HG03196 (cell line): ENCODE results near the gene TMEM239.
"Not testable (repeated sequence)": the region's sequence is repeated elsewhere in the genome, so short reads cannot be mapped to it uniquely, and the experiment has no call there.

ENCODE experiments used
- ATAC-seq: cut with Tn5 transposase; IDR thresholded peaks from one replicate; pipeline ENCODE4 v1.9.1; 2021; ENCODE audit not compliant: unreplicated experiment

The TMEM239 gene

DNA sequence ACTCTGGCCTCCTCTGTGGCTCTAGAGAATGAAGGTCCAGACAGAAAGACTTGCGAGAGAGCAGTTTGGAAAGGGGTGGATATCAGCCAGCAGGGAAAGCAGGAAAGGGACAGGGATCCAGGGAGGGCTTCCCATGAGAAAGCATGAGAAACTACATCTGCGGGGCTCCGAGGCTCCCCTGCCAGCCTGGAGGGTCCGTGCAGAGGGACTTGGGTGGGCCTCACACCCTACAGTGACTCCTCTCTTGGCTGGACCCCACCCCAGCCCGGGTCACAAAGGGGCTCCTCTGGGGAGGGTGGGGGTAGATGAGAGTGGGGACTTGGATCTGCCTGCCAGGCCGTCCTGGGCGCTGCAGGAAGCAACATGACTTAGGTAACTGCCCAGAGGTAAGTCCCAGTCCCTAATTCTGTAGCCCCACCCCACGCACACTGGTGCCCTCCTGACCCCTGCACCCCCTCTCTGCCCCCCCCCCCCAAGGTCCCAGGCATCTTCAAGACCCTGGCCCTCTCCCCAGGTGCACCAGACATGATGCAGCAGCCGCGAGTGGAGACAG, at the start of gene TMEM239:
TSS of gene TMEM239 (plus strand) at position 335 of the 553 bp plus-strand sequence. CDS start at position 526, 191 bp downstream.
- ATAC-seq, result no peak

DNA sequence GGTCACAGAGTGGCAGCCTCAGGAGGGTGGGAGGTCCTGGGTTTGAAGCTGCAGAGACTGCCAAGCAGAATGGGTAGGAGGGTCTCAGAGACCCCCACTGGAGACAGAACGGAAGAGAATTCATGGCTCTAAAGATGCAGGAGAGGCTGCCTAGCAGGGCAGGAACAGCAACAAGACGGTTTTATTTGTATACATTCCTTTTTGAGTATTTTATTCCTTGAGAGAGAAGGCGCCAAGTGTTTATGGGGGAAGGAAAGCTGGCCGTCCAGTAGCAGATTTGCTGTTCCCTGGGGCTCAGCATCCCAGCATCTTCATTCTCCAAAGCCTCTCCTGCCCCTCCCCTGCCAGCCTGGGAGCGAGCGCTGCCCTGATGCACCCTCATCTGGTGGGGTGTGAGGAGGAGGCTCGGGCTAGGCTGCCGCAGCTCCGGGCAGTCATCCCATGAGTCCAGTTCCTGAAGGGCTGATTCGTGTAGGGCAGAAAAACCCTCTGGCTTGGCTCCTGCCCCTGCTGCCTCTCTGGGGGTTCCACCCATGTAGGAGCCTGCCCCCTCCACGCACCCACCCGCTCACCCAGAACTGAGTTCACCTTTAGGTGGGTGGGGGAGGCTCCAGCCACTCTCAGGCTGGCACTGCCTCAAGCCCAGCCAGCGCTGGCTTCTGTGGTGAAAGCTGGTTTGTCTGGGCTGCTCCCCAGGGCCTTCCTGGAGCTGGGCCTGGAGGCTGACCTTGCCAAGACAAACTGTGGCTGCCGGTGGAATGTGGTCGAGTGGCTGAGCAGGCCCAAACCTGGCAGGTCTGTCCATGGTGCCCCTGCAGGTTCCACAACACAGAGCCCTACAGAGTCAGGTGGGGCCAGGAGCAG, 48.2 kb upstream of the TMEM239 start:
- ATAC-seq, result no peak

DNA sequence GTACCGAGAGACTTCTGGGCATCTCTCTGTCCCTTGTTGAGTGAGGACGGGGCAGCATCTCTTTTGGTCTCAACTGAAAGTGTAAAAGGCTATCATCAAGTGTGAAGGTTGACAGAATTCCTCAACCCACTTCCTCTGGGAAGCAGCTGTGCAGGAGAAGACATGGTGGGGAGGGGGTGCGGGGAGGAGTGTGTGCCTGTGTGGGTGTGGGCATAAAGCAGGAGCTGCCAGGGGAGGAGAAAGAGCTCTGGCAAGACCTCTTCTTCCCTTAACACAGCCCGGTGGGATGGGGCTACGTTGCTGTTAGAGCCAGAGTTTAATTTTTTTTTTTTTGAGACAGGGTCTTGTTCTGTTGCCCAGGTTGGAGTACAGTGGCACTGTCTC, 47.5 kb upstream of the TMEM239 start:
- no peak for ATAC-seq

DNA sequence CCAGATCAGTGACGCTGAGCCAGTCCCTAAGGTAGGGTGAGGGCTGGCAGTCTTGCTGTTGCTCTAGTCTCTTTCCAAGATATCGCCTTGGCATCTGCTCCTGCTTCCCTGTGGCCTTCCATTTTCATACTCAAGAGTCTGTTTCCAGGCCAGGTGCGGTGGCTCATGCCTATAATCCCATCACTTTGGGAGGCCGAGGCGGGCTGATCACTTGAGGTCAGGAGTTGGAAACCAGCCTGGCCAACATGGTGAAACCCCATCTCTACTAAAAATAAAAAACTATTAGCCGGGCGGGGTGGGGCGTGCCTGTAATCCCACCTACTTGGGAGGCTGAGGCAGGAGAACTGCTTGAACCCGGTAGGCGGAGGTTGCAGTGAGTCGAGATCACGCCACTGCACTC, 46.1 kb upstream of the TMEM239 start:
- not testable (repeated sequence) for ATAC-seq

DNA sequence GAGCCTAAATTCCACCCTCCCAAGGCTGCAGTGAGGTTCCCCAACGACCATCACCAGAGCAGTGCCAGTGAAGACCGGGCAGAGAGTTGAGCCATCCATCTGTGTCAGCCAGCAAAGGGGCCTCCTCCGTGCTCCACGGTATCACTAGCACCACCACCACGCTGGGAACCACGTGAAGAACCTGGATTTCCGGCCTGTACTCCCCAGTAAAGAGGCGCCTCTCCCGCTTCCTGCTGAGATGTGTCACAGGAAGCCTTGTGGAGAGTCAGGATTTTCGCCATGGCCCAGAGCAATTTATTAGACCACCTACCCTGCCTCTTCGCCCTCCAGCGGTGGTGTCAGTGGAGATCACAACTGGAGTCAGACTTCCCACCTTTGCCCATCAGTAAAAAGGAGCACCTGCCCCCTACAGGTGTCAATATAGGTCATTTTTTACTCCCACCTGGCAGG, 44.5 kb upstream of the TMEM239 start:
- no peak for ATAC-seq

DNA sequence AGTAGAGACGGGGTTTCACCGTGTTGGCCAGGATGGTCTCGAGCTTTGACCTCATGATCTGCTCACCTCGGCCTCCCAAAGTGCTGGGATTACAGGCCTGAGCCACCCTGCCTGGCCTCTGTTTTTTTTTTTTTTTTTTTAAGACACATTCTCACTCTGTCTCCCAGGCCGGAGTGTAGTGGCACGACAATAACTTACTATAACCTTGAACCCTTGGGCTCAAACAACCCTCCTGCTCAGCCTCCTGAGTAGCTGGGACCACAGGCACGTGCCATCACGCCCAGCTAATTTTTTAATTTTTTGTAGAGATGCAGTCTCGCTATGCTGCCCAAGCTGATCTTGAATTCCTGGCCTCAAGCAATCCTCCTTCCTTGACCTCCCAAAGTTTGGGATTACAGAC, 42.4 kb upstream of the TMEM239 start:
- no peak for ATAC-seq

DNA sequence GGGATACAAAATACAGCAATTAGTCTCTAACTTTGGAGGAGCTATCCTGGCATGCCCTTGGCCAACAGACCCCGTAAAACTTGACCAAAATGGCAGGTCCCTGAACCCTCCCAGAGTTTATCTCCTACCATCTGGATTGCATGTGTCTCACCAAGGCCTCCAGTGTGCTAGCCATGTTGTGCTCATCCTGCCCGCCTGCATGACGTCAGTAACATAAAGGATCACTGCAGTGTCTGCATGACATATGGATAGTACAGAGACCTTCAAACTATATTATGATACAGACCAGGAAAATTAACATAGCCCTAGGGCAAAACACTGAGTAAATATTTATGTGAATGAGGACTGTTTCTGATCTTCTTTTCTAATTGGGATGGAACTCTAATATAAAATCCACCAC, 41.0 kb upstream of the TMEM239 start:
- no peak for ATAC-seq

DNA sequence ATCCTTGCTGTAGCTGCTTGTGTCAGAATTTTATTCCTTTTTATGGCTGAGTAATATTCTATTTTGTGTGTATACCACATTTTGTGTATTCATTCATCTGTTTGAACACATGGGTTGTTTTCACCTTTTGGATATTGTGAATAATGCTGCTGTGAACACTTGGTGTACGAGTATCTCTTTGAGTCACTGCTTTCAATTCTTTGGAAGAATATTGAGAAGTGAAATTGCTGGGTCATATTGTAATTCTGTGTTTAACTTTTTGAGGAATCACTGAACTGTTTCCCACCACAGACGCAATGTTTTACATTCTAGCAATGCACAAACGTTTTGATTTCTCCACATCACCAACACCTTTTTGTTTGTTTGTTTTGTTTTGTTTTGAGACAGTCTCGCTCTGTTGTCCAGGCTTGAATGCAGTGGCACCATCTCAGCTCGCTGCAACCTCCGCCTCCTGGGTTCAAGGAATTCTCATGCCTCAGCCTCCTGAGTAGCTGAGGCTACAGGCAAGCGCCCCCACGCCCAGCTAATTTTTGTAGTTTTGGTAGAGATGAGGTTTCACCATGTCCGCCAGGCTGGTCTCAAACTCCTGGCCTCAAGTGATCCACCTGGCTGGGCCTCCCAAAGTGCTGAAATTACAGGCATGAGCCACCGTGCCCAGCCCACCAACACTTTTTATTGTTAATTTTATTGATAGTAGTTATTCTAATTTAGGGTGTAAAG, 37.4 kb upstream of the TMEM239 start:
- ATAC-seq, result no peak

DNA sequence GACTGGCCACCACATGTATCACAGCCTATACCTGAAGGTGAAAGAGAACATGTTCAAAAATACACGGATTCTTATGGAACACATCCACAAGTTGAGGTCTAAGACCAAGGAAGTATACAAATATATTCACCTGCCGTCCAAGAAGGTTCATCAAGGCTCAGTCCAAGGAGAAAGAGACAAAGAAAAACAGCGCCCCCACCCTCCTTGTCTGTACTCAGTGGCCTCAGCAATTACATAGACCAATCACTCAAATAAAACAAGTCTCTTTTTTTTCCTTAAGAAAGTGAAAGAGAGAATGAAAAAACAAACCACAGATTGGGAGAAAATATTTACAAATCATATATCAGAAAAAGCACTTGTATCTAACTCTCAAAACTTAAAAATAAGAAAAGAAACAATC, 35.2 kb upstream of the TMEM239 start:
- no peak for ATAC-seq

DNA sequence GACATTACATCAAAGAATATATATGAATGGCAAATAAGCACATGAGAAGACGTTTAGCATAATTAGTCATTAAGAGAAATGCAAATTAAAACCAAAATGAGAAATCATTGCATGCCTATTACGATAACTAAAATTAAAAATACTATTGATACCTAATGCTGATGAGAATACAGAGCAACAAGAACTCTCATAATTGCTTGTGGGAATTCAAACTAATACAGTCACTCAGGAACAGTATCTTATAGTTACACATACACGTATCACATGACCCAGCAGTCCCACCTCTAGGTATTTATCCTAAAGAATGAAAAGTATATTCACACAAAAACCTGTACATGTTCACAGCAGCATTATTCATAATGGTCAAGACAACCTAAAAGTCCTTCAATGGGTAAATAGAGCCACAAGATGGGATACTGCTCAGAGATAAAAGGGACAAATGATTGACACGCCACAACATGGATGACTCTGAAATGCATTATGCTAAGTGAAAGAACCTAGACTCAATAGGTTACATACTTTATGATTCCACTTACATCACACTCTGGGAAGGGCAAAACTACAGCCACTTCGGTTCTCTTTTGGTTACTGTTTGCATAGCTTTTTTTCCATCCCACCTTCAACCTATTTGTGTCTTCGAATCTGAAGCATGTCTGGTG, 32.1 kb upstream of the TMEM239 start:
- no peak for ATAC-seq

DNA sequence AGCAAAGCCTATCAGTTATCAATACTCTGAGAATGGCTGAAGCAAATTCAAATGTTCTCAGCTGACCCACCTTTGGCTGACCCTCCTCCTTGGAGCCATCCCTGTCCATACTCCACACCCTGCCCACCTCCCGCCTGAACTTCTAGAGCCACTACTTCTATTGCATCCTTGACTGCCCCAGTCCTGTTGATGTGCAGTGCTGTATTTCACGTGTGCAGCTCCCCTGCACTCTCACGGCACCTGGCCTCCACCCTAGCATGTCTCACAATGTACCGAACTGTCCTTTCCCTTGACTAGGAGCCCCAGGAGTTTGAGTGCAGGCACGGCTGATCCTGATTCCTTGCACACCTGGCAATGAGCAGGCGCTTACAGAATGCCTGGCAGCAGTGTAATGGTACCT, 22.7 kb upstream of the TMEM239 start:
- ATAC-seq, result no peak

DNA sequence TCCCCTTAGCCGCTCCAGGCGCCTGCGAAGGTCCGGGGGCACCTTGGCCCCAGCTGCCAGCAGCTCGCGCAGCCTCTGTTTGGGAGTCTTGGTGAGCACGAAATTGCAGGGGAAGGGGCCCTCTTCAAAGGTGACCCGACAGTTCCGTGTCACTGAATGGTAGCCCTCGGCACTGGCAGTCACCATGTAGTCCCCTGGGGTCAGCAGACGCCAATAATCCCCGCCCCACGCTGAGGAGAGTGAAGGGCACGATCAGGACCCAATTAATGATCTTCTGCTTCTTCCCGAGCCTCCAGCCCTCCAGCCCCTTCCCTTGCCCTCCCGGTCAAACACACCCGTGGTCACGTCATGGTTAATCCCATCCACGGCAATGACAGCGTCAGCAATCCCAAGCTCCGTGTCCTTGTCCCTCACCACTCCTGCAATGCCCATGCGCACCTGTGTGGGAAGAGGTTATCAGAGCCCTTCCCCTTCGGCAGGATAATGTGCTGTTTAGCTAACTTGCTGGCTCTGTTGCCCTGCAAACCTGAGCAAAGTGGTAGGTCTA, 21.9 kb upstream of the TMEM239 start:
- ATAC-seq, result no peak

DNA sequence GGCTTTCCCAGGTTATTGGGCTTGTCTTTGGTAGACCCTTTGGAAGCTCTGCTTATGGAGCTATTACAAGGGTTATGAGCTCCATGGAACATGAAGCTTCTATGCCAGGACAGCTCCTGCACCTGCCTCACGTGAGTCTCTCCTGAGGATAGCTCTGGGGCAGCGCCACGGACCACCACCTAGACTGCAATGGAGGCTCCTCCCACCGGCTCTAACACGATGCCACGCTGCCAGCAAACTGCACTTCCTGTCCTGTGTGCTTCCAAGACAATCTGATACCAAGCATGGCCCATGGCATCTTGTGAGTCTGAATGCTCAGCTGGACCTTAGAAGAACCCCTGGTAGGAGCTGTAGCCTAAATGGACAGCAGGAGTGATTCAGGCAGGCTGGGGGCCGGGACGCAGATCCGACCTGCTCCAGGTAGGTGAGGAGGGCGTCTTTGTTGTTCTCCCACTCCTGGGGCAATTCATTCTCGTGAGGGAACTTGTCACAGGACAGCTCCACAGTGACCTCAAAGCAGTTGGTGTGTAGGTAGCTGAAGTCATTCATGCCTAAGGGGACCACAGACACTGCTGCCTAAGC, 21.2 kb upstream of the TMEM239 start:
- no peak for ATAC-seq

DNA sequence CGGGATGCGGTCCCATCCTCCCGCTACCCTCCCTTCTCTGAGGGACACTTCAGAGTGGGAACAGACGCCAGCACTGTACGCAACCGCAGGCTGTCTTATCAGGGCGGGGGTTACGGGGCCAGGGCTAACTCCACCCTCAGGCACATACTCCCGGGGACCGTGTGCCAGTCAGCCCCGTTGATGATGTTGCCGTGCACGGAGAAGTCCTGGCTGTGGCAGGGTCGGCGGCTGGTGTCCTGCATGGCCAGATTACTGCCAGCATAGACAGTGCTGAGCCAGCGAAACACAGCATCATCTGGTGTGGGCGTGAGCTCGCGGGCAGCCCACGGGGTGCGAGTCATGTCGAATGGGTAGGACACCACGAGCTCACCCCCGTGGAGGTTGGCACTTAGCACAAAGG, 20.7 kb upstream of the TMEM239 start:
- no peak for ATAC-seq

DNA sequence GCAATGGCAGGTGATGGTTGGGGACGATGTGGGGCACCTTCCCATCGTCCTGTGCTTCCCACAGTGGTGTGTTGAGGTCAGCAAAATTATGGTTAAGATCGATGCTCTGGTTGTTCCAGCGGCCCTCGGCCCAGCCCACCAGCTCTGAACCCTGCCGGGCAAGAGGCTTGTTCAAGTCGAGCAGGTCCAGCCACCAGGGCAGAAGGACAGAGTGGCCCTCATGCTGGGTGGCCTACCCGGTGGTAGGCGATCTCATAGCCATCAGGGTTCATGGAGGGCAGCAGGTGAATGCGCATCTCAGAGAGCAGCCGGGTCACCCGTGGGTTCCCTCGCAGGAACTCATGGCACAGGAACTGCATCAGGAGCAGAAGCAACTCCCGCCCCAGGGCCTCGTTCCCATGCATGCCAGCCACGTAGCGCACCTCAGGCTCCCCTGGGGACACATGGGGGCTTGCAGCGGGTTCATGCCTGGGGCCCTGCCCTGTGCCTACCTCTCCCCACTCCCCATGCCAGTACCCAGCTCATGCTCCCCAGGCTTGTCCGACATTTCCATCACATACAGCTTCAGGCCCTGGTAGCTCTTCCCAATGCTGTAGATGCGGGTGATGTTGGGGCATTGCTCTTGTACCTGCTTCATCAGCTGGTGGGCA, 20.0 kb upstream of the TMEM239 start:
- no peak for ATAC-seq

DNA sequence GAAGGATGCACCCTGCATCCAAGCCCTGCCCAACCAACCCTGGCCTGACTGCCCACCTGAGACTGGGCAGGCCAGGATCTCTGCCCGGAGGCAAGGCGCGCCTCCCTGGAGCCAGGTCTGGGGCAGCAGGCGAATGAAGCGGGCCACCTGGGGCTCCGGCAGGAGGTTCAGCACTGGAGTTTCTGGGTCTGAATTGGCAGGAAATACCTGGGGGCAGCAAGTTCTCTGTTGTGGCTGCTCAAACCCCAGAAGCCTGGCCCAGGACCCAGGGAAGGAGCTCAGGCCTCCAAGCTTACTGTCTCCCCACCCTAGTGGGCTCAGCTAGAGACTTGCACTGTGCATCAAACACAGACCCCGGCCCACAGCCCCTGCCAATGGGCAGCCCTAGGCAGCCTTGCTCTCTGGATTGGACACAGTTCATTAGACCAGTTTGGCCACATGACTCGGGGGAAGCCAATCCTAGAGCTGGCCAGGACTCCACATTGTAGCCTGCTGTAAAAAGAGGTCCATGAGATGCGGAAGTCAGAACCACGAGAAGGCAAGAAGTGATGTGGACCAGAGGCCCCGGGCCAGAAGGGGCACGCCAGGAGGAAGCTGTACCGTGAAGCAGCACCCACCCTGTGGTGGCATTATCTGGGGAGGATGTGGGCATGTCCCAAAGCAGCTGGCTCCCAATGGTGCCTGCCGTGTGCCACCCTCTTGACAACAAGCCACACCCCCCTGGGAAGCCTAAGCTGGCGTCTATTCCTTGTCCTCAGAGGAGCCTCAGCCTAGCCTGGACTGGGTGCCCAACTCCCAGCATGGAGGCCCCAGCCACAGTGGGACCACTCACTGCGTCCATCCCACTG, 18.8 kb upstream of the TMEM239 start:
- no peak for ATAC-seq

DNA sequence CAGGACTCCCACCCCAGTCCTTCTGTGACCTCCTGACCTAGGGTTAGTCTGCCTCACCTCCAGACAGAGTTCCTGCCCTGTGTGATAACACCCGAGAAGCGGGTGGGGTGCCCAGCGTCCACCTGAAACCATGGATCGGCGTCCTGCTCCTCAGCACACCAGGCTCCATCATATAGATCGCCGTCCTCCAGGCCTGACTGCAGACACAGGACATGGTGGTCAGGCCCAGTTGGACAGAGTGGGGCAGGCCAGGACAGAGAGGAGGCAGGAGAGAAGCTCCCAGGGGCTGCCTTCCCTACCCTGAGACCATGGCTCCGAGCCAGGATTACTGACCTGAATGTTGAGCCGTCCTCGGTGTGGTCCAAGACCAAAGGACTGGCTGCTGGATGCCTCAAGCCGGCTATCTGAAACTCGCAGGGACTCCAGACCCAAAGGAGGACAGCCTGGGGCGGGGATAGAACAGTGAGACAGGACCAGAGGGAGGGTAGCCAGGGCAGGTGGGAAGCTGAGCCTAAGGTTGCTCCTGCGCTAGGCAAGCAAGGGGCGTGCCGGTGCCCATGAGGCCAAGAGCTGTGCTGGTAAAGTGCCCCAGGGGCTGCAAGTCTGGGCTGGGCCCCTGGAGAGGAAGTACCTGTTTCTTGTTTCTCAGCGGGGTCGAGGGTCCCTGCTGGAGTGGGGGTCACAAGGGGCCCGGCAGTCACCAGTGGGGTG, 17.9 kb upstream of the TMEM239 start:
- no peak for ATAC-seq

DNA sequence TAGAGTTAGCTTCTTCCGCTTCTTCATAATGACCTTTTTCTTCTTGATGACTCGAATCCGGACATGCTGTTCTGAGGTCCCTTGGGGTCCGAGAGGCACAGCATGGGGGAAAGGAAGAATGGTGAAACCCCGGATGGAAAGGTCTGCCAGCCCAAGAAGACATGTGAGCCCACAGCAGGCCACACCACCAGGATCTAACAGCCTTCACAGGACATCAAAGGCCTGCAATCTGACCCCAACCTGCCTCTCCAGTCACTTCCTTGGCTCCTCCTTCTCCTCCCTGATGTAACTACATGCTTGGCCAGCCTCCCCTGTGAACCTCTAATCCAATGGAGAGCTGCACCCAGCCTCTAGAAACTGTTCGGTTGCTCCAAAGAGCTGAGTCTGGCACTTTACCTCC, 17.4 kb upstream of the TMEM239 start:
- ATAC-seq, result no peak

DNA sequence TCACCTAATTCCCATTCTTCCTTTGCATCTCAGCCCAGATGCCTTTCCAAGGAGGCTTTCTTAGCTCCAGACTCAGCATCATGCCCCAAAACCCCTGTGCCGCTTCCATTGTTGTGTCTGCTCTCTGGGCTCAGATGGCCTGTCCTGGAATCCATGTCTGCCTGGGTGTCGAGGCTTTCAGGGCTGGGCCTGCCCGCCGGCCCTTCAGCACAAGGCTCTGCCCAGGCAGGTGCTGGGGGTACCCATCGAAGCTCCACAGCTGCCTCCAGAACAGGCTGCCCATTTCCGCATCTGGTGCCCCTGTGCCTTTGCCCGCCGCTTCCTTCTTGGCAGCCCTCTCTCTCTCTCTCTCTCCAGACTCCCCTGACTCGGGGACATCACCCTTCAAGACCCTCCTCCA, 16.9 kb upstream of the TMEM239 start:
- ATAC-seq, result no peak
